Measurements from ENCODE around the gene NF1. TPM values are rescaled to one million over a fixed set of nuclear protein-coding genes. Genes with fewer than 3 reads are reported as not detected.

The NF1 gene
- total and polyA plus RNA-seq, 11 donors, result 6.8 to 82.0 (median 51.4) TPM

- H3K27ac ChIP-seq, result peak overlapping the region in 6 of 12 donors; percentile 1 to 52 (median 38)
- no peaks in the 10 kb centered on the region for H3K9me3 ChIP-seq
- 98 to 100% (median 98%) methylated on average over 2 of the region's 2 CpGs for WGBS, 4 donors
- intact Hi-C loops (cut with DNase I), result no loop called here
- H3K4me3 ChIP-seq, result no peak overlapping the region
- no peaks in the 10 kb centered on the region for H3K27me3 ChIP-seq
- DNase-seq (no peak), ATAC-seq (no peak)
- H3K4me1 ChIP-seq, result peaks cover 0 to 34% (median 24%) of the 10 kb centered on the region in 12 donors
- TF ChIP-seq POLR2A (IDR thresholded peaks at IDR 0.05), result no peak
- no peak for TF ChIP-seq CTCF (IDR thresholded peaks at IDR 0.05)
- peaks cover 0 to 64% (median 16%) of the 10 kb centered on the region in 9 donors for H3K36me3 ChIP-seq
Measured at GRCh38 chr17:31269036-31269577, 174.3 kb downstream of the NF1 start.

GRCh38 chr17:31269578-31269983 is 174.8 kb downstream of the NF1 start:
- H3K27me3 ChIP-seq, result no peaks in the 10 kb centered on the region
- DNase-seq, result peak in 3 of 5 donors; percentile 13 to 25 (median 23)
- intact Hi-C loops (cut with DNase I), result no loop called here
- H3K4me1 ChIP-seq, result peaks cover 0 to 39% (median 24%) of the 10 kb centered on the region in 12 donors
- ATAC-seq, result peak; percentile 60 to 90 (median 74)
- TF ChIP-seq CTCF (IDR thresholded peaks at IDR 0.05) (no peak), POLR2A (IDR thresholded peaks at IDR 0.05) (no peak)
- no peaks in the 10 kb centered on the region for H3K9me3 ChIP-seq
- H3K36me3 ChIP-seq, result peaks cover 0 to 64% (median 16%) of the 10 kb centered on the region in 9 donors
- WGBS, 4 donors, result 31 to 46% (median 38%) methylated on average over 1 of the region's 1 CpG
- H3K27ac ChIP-seq, result peak overlapping the region in 7 of 12 donors; percentile 1 to 67 (median 36)
- no peak overlapping the region for H3K4me3 ChIP-seq

- TF ChIP-seq POLR2A (IDR thresholded peaks at IDR 0.05), result no peak
- no peak for TF ChIP-seq CTCF (IDR thresholded peaks at IDR 0.05)
- no peak overlapping the region for H3K4me3 ChIP-seq
- peak overlapping the region in 1 of 12 donors; percentile 69 for H3K27ac ChIP-seq
- H3K9me3 ChIP-seq, result no peaks in the 10 kb centered on the region
- no peak for DNase-seq
- WGBS, 4 donors, result 92 to 100% (median 98%) methylated on average over 1 of the region's 1 CpG
- intact Hi-C loops (cut with DNase I), result no loop called here
- no peak for ATAC-seq
- peaks cover 0 to 43% (median 27%) of the 10 kb centered on the region in 12 donors for H3K4me1 ChIP-seq
- no peaks in the 10 kb centered on the region for H3K27me3 ChIP-seq
- H3K36me3 ChIP-seq, result peaks cover 0 to 57% (median 12%) of the 10 kb centered on the region in 9 donors
Measured at GRCh38 chr17:31272236-31272635, 177.5 kb downstream of the NF1 start.

- no peak for TF ChIP-seq POLR2A (IDR thresholded peaks at IDR 0.05)
- no peak for TF ChIP-seq CTCF (IDR thresholded peaks at IDR 0.05)
- H3K27me3 ChIP-seq, result no peaks in the 10 kb centered on the region
- peaks cover 0 to 43% (median 27%) of the 10 kb centered on the region in 12 donors for H3K4me1 ChIP-seq
- no peak overlapping the region for H3K4me3 ChIP-seq
- no peak for DNase-seq
- intact Hi-C loops (cut with DNase I), result no loop called here
- ATAC-seq, result no peak
- no peaks in the 10 kb centered on the region for H3K9me3 ChIP-seq
- peaks cover 0 to 57% (median 17%) of the 10 kb centered on the region in 9 donors for H3K36me3 ChIP-seq
- peak overlapping the region in 1 of 12 donors; percentile 69 for H3K27ac ChIP-seq
Measured at GRCh38 chr17:31272803-31273202, 178.0 kb downstream of the NF1 start.

All from heart left ventricle (tissue), 16 donors.